Inferior parietal cortex (tissue), 1 donor: ENCODE results near the gene PI4KA.
"Not testable (repeated sequence)": the region's sequence is repeated elsewhere in the genome, so short reads cannot be mapped to it uniquely, and the experiment has no call there.

ENCODE experiments used
- DNase-seq: peaks from one replicate; pipeline ENCODE4 v3.0.0-alpha.2; 2016; ENCODE audit errors: extremely low spot score

The PI4KA gene

GRCh38 chr22:20847318-20847822 lies 11.2 kb downstream of the PI4KA start:
- DNase-seq = no peak

- DNase-seq = no peak
Measured at GRCh38 chr22:20844055-20845037, 14.3 kb downstream of the PI4KA start.

GRCh38 chr22:20843501-20843900 lies 15.1 kb downstream of the PI4KA start:
- no peak for DNase-seq

- DNase-seq = no peak
Measured at GRCh38 chr22:20840646-20841371, 17.8 kb downstream of the PI4KA start.

- no peak for DNase-seq
Measured at GRCh38 chr22:20839837-20840645, 18.6 kb downstream of the PI4KA start.

GRCh38 chr22:20839354-20839753 lies 19.3 kb downstream of the PI4KA start:
- not testable (repeated sequence) for DNase-seq

- no peak for DNase-seq
Measured at GRCh38 chr22:20836987-20837823, 21.4 kb downstream of the PI4KA start.

GRCh38 chr22:20834725-20835124 lies 23.9 kb downstream of the PI4KA start:
- DNase-seq = no peak

- DNase-seq = no peak
Measured at GRCh38 chr22:20834206-20834605, 24.4 kb downstream of the PI4KA start.

GRCh38 chr22:20833225-20833665 lies 25.4 kb downstream of the PI4KA start:
- no peak for DNase-seq

- DNase-seq = no peak
Measured at GRCh38 chr22:20829491-20830134, 29.0 kb downstream of the PI4KA start.

GRCh38 chr22:20826373-20827152 lies 32.0 kb downstream of the PI4KA start:
- not testable (repeated sequence) for DNase-seq

GRCh38 chr22:20825624-20826023 lies 33.0 kb downstream of the PI4KA start:
- DNase-seq = no peak

GRCh38 chr22:20825216-20825615 lies 33.4 kb downstream of the PI4KA start:
- DNase-seq = not testable (repeated sequence)

GRCh38 chr22:20823264-20823663 lies 35.3 kb downstream of the PI4KA start:
- DNase-seq = no peak

GRCh38 chr22:20822240-20822639 lies 36.4 kb downstream of the PI4KA start:
- DNase-seq = no peak

GRCh38 chr22:20821717-20822239 lies 36.8 kb downstream of the PI4KA start:
- not testable (repeated sequence) for DNase-seq

- no peak for DNase-seq
Measured at GRCh38 chr22:20819471-20819870, 39.1 kb downstream of the PI4KA start.

GRCh38 chr22:20818471-20818870 lies 40.1 kb downstream of the PI4KA start:
- DNase-seq = no peak
